Esophagus muscularis mucosa (tissue), 4 donors: ENCODE data around the gene DNAH10. TPM values are rescaled to one million over a fixed set of nuclear protein-coding genes. Genes with fewer than 3 reads are reported as not detected.

Experiments
- DNase-seq: peaks from one replicate; pipeline ENCODE4 v3.0.0-alpha.2; 2017; ENCODE audit errors: extremely low spot score
- H3K27ac ChIP-seq, 4 donors: fragments of 200-600 bp; sonication (generic); replicated peaks in 1 of 4; 1 replicate in 3 of 4; 2 replicates in 1 of 4; pipeline ENCODE4 v1.5.1; 2016 to 2019; ENCODE audit warnings: mild to moderate bottlenecking in 1 of 4
- H3K27me3 ChIP-seq, 4 donors: fragments of 200-600 bp; sonication (generic); one replicate each; pipeline versions ENCODE4 v1.5.1 to v1.6.0; 2016 to 2019
- H3K36me3 ChIP-seq, 4 donors: fragments of 200-600 bp; sonication (generic); one replicate each; pipeline ENCODE4 v1.5.1; 2016 to 2019
- H3K4me1 ChIP-seq, 4 donors: fragments of 200-600 bp; sonication (generic); one replicate each; pipeline ENCODE4 v1.5.1; 2016 to 2019
- H3K4me3 ChIP-seq, 4 donors: fragments of 200-600 bp; sonication (generic); 1 replicate in 2 of 4; 2 replicates in 2 of 4; pipeline ENCODE4 v1.5.1; 2016 to 2019; ENCODE audit warnings: mild to moderate bottlenecking in 4 of 4, moderate library complexity in 1 of 4
- H3K9me3 ChIP-seq, 4 donors: fragments of 200-600 bp; sonication (generic); 1 replicate in 3 of 4; 2 replicates in 1 of 4; pipeline ENCODE4 v1.5.1; 2016 to 2019
- CTCF ChIP-seq, 3 experiments: fragments of 200-600 bp in 2 of 3; fragments of 450-650 bp in 1 of 3; sonication (generic) in 2 of 3; IDR thresholded peaks; one replicate each; pipeline ENCODE4 v1.5.1; 2017 to 2019; ENCODE audit warnings: antibody characterized with exemption in 3 of 3, mild to moderate bottlenecking in 2 of 3, moderate library complexity in 1 of 3
- EP300 ChIP-seq: sonication (generic); formaldehyde crosslinking; IDR thresholded peaks from one replicate; pipeline ENCODE4 v1.6.1; 2017; ENCODE audit warnings: antibody characterized with exemption
- POLR2A ChIP-seq: fragments of 450-650 bp; IDR thresholded peaks from one replicate; pipeline ENCODE4 v1.6.1; 2017; ENCODE audit warnings: antibody characterized with exemption, moderate library complexity, mild to moderate bottlenecking, low read depth
- POLR2AphosphoS5 ChIP-seq, 2 donors: sonication (generic); formaldehyde crosslinking; IDR thresholded peaks; one replicate each; pipeline ENCODE4 v1.6.1; 2017; ENCODE audit warnings: antibody characterized with exemption in 2 of 2
- WGBS: methylation state at CpG from one replicate; pipeline ENCODE4 v1.1.5; 2018; 5-methylcytosine and 5-hydroxymethylcytosine counted together
- intact Hi-C: fragments of 100-400 bp; cut with DNase I; formaldehyde crosslinking; loops from one replicate; pipeline ENCODE4 v1.15.1; 2023
- total RNA-seq, 4 donors: library from RNA; depleted of rRNA; stranded (reverse); fragments of >200 nt; gene quantifications; one replicate each; pipeline versions ENCODE4 v1.1.0 to v1.2.1, GENCODE V29; 2016

Gene DNAH10
- total RNA-seq, 4 donors from 2014 or later: 0.06 to 1.3 TPM; not detected in 2

GRCh38 chr12:123845881-123846280, 83.8 kb downstream of the DNAH10 start:
- 89% methylated on average over 10 of the region's 19 CpGs for WGBS
- no peak for TF ChIP-seq POLR2A
- TF ChIP-seq POLR2AphosphoS5 (IDR thresholded peaks at IDR 0.05): no peak
- TF ChIP-seq EP300: no peak
- no peak for TF ChIP-seq CTCF (IDR thresholded peaks at IDR 0.05)
- no peak overlapping the region for H3K4me3 ChIP-seq
- no peaks in the 10 kb centered on the region for H3K4me1 ChIP-seq
- intact Hi-C loops: no loop called here
- H3K36me3 ChIP-seq: no peaks in the 10 kb centered on the region
- H3K9me3 ChIP-seq: no peaks in the 10 kb centered on the region
- no peak for DNase-seq
- peaks cover 0 to 12% (median 0%) of the 10 kb centered on the region in 4 donors for H3K27me3 ChIP-seq
- no peak overlapping the region for H3K27ac ChIP-seq

GRCh38 chr12:123846340-123846739, 84.2 kb downstream of the DNAH10 start:
- TF ChIP-seq EP300 (no peak), POLR2A (no peak), CTCF (IDR thresholded peaks at IDR 0.05) (no peak), POLR2AphosphoS5 (IDR thresholded peaks at IDR 0.05) (no peak)
- H3K4me1 ChIP-seq: no peaks in the 10 kb centered on the region
- H3K36me3 ChIP-seq: no peaks in the 10 kb centered on the region
- DNase-seq: no peak
- intact Hi-C loops: no loop called here
- H3K27ac ChIP-seq: no peak overlapping the region
- H3K4me3 ChIP-seq: no peak overlapping the region
- H3K9me3 ChIP-seq: no peaks in the 10 kb centered on the region
- H3K27me3 ChIP-seq: peaks cover 0 to 14% (median 0%) of the 10 kb centered on the region in 4 donors
- WGBS: 84% methylated on average over 5 of the region's 5 CpGs

GRCh38 chr12:123847019-123847418, 84.9 kb downstream of the DNAH10 start:
- Histone ChIP-seq H3K27me3 (peaks cover 0 to 8% (median 0%) of the 10 kb centered on the region in 4 donors), H3K4me3 (no peak overlapping the region), H3K36me3 (no peaks in the 10 kb centered on the region), H3K4me1 (no peaks in the 10 kb centered on the region), H3K9me3 (no peaks in the 10 kb centered on the region), H3K27ac (no peak overlapping the region)
- WGBS: 100% methylated on average over 2 of the region's 2 CpGs
- no peak for DNase-seq
- TF ChIP-seq POLR2AphosphoS5 (IDR thresholded peaks at IDR 0.05) (no peak), EP300 (no peak), POLR2A (no peak), CTCF (IDR thresholded peaks at IDR 0.05) (no peak)
- intact Hi-C loops: no loop called here

GRCh38 chr12:123847876-123848275, 85.8 kb downstream of the DNAH10 start:
- Histone ChIP-seq H3K4me1 (no peaks in the 10 kb centered on the region), H3K27me3 (peaks cover 0 to 4% (median 0%) of the 10 kb centered on the region in 4 donors), H3K9me3 (no peaks in the 10 kb centered on the region), H3K27ac (no peak overlapping the region), H3K36me3 (no peaks in the 10 kb centered on the region), H3K4me3 (no peak overlapping the region)
- no peak for DNase-seq
- TF ChIP-seq POLR2AphosphoS5 (IDR thresholded peaks at IDR 0.05) (no peak), EP300 (no peak), POLR2A (no peak)
- intact Hi-C loops: no loop called here
- 90% methylated on average over 8 of the region's 8 CpGs for WGBS

- peaks cover 0 to 4% (median 0%) of the 10 kb centered on the region in 4 donors for H3K27me3 ChIP-seq
- no peak overlapping the region for H3K4me3 ChIP-seq
- intact Hi-C loops: no loop called here
- DNase-seq: no peak
- H3K9me3 ChIP-seq: no peaks in the 10 kb centered on the region
- WGBS: 76% methylated on average over 3 of the region's 3 CpGs
- TF ChIP-seq POLR2A (no peak), POLR2AphosphoS5 (IDR thresholded peaks at IDR 0.05) (no peak), CTCF (IDR thresholded peaks at IDR 0.05) (no peak), EP300 (no peak)
- H3K4me1 ChIP-seq: no peaks in the 10 kb centered on the region
- no peak overlapping the region for H3K27ac ChIP-seq
- H3K36me3 ChIP-seq: no peaks in the 10 kb centered on the region
These were observed 87.4 kb downstream of the DNAH10 start for GRCh38 chr12:123849517-123849916.
